NCI-H1694 (cell line): ENCODE results near the gene EIF4H.
"Not testable (repeated sequence)": the region's sequence is repeated elsewhere in the genome, so short reads cannot be mapped to it uniquely, and the experiment has no call there.

Experiments
- DNase-seq: peaks from one replicate; lab custom pipeline; 2025; lab: John Stamatoyannopoulos, UW

The EIF4H gene

GRCh38 chr7:74224907-74225306 lies 50.8 kb downstream of the EIF4H start:
- DNase-seq = not testable (repeated sequence)

- DNase-seq = no peak
Measured at GRCh38 chr7:74225400-74225799, 51.2 kb downstream of the EIF4H start.

- no peak for DNase-seq
Measured at GRCh38 chr7:74226633-74227032, 52.5 kb downstream of the EIF4H start.

GRCh38 chr7:74228951-74229900 lies 55.1 kb downstream of the EIF4H start:
- DNase-seq = no peak

GRCh38 chr7:74230446-74231231 lies 56.5 kb downstream of the EIF4H start:
- no peak for DNase-seq

GRCh38 chr7:74231232-74231590 lies 57.1 kb downstream of the EIF4H start:
- DNase-seq = no peak

- DNase-seq = no peak
Measured at GRCh38 chr7:74233655-74234285, 59.6 kb downstream of the EIF4H start.

- no peak for DNase-seq
Measured at GRCh38 chr7:74235518-74236268, 61.5 kb downstream of the EIF4H start.

- DNase-seq = no peak
Measured at GRCh38 chr7:74236284-74236683, 62.1 kb downstream of the EIF4H start.

- no peak for DNase-seq
Measured at GRCh38 chr7:74240482-74240881, 66.3 kb downstream of the EIF4H start.

- DNase-seq = no peak
Measured at GRCh38 chr7:74242122-74242443, 67.9 kb downstream of the EIF4H start.

- no peak for DNase-seq
Measured at GRCh38 chr7:74246497-74246896, 72.3 kb downstream of the EIF4H start.
